Ishikawa (cell line): ENCODE measurements around the gene FBL.

ENCODE experiments used
- CEBPB ChIP-seq: IDR thresholded peaks from 2 replicates; pipeline ENCODE4 v1.6.1; 2012
- CREB1 ChIP-seq: IDR thresholded peaks from 2 replicates; pipeline ENCODE4 v1.6.1; 2012; ENCODE audit warnings: low read depth
- EP300 ChIP-seq: IDR thresholded peaks from 2 replicates; pipeline ENCODE4 v1.6.1; 2012; ENCODE audit warnings: borderline replicate concordance
- FOXM1 ChIP-seq: IDR thresholded peaks from 2 replicates; pipeline ENCODE4 v1.6.1; 2012; ENCODE audit warnings: low read depth, borderline replicate concordance
- MAX ChIP-seq: IDR thresholded peaks from 2 replicates; pipeline ENCODE4 v1.6.1; 2012
- NFIC ChIP-seq: IDR thresholded peaks from 2 replicates; pipeline ENCODE4 v1.6.1; 2012
- REST ChIP-seq: IDR thresholded peaks from 2 replicates; pipeline ENCODE4 v1.6.1; 2012; ENCODE audit warnings: low read depth, mild to moderate bottlenecking
- TAF1 ChIP-seq: IDR thresholded peaks from 2 replicates; pipeline ENCODE4 v1.6.1; 2012; ENCODE audit warnings: low read depth, mild to moderate bottlenecking
- TEAD4 ChIP-seq: IDR thresholded peaks from 2 replicates; pipeline ENCODE4 v1.6.1; 2012
- USF1 ChIP-seq: IDR thresholded peaks from 2 replicates; pipeline ENCODE4 v1.6.1; 2012
- YY1 ChIP-seq: IDR thresholded peaks from 2 replicates; pipeline ENCODE4 v1.6.1; 2012; ENCODE audit warnings: low read depth

GRCh38 chr19:39814595-39814994 is 31.6 kb downstream of the FBL start:
- no peak for TF ChIP-seq CREB1
- TF ChIP-seq EP300: no peak
- TF ChIP-seq FOXM1: no peak
- no peak for TF ChIP-seq USF1
- no peak for TF ChIP-seq TAF1
- no peak for TF ChIP-seq TEAD4
- no peak for TF ChIP-seq YY1
- no peak for TF ChIP-seq NFIC
- no peak for TF ChIP-seq MAX
- no peak for TF ChIP-seq REST
- no peak for TF ChIP-seq CEBPB
